ENCODE measurements around the gene PACSIN1. TPM values are rescaled to one million over a fixed set of nuclear protein-coding genes. Genes with fewer than 3 reads are reported as not detected.
A peak's percentile ranks its signal among the peaks of the same experiment; 100 is the strongest.

Gene PACSIN1
- total and polyA plus RNA-seq, 2 donors (not counting 3 experiments of a cell fraction or from before 2014, with no cell fraction given) = 0.03 TPM; not detected in 1

DNA sequence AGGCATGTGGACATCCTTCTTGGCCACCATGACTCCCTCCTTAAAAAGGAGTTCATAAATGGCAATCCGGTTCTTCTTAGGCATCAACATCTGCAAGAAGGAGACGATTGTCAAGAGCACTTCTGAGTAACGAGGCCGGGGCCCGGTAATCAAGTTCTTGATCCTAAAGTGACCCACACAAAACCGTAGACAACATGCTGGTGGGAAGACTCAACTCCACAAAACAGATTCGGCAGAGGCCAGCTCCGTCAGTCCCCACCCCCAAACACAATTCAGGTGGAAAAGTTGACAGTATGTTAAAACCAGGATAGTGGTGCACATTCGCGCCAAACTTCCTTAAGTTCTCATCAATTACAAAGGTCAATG, 40.8 kb upstream of the PACSIN1 start:
- Histone ChIP-seq H3K27me3 (ENCODE audit: control insufficient read depth in 2 of 2, insufficient read depth in 2 of 2, low read length in 2 of 2) (no peaks in the 10 kb centered on the region), H3K36me3 (ENCODE audit: control insufficient read depth in 2 of 2, extremely low read depth in 1 of 2, insufficient read depth in 2 of 2, low read length in 2 of 2) (peaks cover 21 to 27% of the 10 kb centered on the region in 2 experiments), H2AFZ (ENCODE audit: low read depth, low read length) (no peak overlapping the region), H3K9me1 (replicated peaks; ENCODE audit: control insufficient read depth, extremely low read depth, insufficient read depth, low read length) (no peaks in the 10 kb centered on the region), H3K4me2 (ENCODE audit: insufficient read depth, low read length) (peak overlapping the region; percentile 84), H3K4me3 (replicated peaks in 1 of 3; ENCODE audit: insufficient read depth in 1 of 3, low read depth in 1 of 3, low read length in 3 of 3) (peak overlapping the region; percentile 66 to 95 (median 90)), H4K20me1 (replicated peaks; ENCODE audit: control insufficient read depth, extremely low read depth, insufficient read depth, low read length) (no peaks in the 10 kb centered on the region), H3K27ac (ENCODE audit: insufficient read depth, low read depth, low read length) (peak overlapping the region; percentile 79), H3K79me2 (ENCODE audit: control insufficient read depth, insufficient read depth, low read length) (peaks cover 53% of the 10 kb centered on the region), H3K9ac (replicated peaks; ENCODE audit: extremely low read depth, insufficient read depth, low read length) (peak overlapping the region; percentile 93), H3K9me3 (replicated peaks; ENCODE audit: control insufficient read depth, insufficient read depth, low read length) (no peaks in the 10 kb centered on the region), H3K4me1 (ENCODE audit: control insufficient read depth, extremely low read depth, insufficient read depth, low read length) (peaks cover 15% of the 10 kb centered on the region)
- intact Hi-C loops (cut with micrococcal nuclease) (no loop called here), dilution Hi-C loops (cut with MboI; ENCODE audit: extremely low pct_ligation_motif_present, low sequenced_read_pairs) (no loop called here)
- DNase-seq (ENCODE audit: low read depth, low spot score) (no peak), FAIRE-seq (peak; percentile 64)
- ChIA-PET POLR2A (interaction anchor here (0.5 to 0.6 kb wide), 2 partner anchors 10 to 234 kb away, joined by 3 read pairs; no protein-coding TSS in a partner anchor), CTCF (interaction anchor here (2.3 to 3.3 kb wide), 3 partner anchors 10 to 262 kb away, joined by 14 to 17 read pairs (median 15); no protein-coding TSS in a partner anchor)
- TF ChIP-seq, protein P1, sequence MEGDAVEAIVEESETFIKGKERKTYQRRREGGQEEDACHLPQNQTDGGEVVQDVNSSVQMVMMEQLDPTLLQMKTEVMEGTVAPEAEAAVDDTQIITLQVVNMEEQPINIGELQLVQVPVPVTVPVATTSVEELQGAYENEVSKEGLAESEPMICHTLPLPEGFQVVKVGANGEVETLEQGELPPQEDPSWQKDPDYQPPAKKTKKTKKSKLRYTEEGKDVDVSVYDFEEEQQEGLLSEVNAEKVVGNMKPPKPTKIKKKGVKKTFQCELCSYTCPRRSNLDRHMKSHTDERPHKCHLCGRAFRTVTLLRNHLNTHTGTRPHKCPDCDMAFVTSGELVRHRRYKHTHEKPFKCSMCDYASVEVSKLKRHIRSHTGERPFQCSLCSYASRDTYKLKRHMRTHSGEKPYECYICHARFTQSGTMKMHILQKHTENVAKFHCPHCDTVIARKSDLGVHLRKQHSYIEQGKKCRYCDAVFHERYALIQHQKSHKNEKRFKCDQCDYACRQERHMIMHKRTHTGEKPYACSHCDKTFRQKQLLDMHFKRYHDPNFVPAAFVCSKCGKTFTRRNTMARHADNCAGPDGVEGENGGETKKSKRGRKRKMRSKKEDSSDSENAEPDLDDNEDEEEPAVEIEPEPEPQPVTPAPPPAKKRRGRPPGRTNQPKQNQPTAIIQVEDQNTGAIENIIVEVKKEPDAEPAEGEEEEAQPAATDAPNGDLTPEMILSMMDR (IDR thresholded peaks at IDR 0.05; ENCODE audit: extremely low read depth in 1 of 2, insufficient read depth in 1 of 2, low read depth in 1 of 2, low read length in 2 of 2) = no peak
- TF ChIP-seq POLR2AphosphoS5 (IDR thresholded peaks at IDR 0.05; ENCODE audit: insufficient read depth, low read depth, low read length) (no peak), MYC (IDR thresholded peaks at IDR 0.05; ENCODE audit: low read depth, low read length) (no peak), GATA2 (IDR thresholded peaks at IDR 0.05; ENCODE audit: insufficient read depth, insufficient read length, low read depth, low read length) (no peak), JUN (IDR thresholded peaks at IDR 0.05; ENCODE audit: borderline replicate concordance, insufficient read depth, insufficient read length, low read depth) (no peak), EZH2 (IDR thresholded peaks at IDR 0.05; ENCODE audit: borderline replicate concordance, low read depth, low read length, severe bottlenecking) (no peak), POLR2A (IDR thresholded peaks at IDR 0.05; ENCODE audit: low read depth, low read length) (no peak)
- TF ChIP-seq, protein P2, sequence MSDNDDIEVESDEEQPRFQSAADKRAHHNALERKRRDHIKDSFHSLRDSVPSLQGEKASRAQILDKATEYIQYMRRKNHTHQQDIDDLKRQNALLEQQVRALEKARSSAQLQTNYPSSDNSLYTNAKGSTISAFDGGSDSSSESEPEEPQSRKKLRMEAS (IDR thresholded peaks at IDR 0.05; ENCODE audit: insufficient read depth, insufficient read length) = no peak
- no TSS peak for BruUV-seq (replicated peaks)

Data from endothelial cell of umbilical vein (primary cell).